HT1080 (cell line): ENCODE results near the gene VEGFB. TPM values are rescaled to one million over a fixed set of nuclear protein-coding genes. Genes with fewer than 3 reads are reported as not detected.
A peak's percentile ranks its signal among the peaks of the same experiment; 100 is the strongest.

Experiments
- DNase-seq: peaks from one replicate; pipeline ENCODE4 v3.0.0-alpha.2; 2015; ENCODE audit warnings: low read depth
- total RNA-seq: library from RNA; depleted of rRNA; stranded (reverse); fragments of >200 nt; shearing (Covaris generic); gene quantifications from 2 replicates; pipeline ENCODE4 v1.2.3, GENCODE V29; 2014

The VEGFB gene
- total RNA-seq, 1 experiment from 2014 or later: 71.0 TPM

DNA sequence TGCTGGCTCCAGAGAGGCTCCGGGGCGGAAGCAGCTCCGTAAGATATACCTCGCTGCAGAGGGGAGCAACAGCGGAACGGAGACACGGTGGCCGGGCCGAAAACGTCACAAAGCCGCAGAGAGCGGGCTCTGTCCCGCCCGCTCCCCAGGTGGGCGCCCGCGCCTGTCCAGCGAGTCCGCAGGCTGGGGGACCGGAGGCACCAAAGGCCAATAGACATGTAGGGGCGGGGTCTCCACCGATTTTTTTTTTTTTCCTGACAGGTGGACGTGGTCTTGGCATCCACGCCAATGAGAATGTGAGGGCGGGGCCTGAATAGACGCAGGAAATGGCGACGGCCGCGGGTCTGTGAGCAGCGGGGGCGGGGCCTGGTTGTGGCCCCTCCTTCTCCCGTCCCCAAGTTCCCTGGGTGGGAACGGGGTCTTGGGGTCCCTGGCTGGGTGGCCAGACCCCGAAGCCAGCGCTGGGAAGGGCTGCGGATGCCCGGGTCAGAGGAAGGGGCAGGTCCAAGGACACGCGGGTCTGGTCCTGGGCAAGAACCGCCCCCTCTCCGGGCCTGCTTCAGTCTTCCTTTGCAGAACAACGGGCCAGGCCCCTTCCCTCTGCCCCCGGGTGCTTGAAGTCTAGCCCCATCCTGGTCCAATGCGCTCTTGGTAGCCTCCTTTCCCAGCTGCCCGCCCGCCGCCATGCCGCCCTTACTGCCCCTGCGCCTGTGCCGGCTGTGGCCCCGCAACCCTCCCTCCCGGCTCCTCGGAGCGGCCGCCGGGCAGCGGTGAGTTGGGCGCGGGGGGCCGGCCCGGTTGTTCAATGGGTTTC, 4.0 kb upstream of the VEGFB start, which contains the start of gene DNAJC4:
Gene DNAJC4, plus strand, starts transcription at position 378 of the 814 bp plus-strand sequence. Its CDS starts 307 bp downstream, at position 685.
- DNase-seq: peak; percentile 90

DNA sequence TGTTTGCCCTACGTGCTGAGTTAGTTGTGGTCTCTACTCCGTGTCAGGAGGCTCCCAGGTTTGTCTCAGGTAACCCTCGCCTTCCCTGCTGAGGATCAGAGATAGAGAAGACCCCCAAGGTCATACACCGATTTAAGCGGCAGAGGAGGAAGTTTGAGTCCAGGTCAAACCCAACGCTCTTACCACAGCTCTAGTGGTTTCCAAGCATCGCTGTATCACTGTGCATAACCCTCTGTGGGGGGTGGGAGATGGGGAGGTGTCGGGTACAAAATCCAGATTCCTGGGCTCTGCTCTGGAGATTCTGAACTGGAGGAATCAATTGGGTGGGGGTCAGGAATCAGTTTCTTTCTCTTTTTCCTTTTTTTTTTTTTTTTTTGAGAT, 3.4 kb upstream of the VEGFB start:
- no peak for DNase-seq

DNA sequence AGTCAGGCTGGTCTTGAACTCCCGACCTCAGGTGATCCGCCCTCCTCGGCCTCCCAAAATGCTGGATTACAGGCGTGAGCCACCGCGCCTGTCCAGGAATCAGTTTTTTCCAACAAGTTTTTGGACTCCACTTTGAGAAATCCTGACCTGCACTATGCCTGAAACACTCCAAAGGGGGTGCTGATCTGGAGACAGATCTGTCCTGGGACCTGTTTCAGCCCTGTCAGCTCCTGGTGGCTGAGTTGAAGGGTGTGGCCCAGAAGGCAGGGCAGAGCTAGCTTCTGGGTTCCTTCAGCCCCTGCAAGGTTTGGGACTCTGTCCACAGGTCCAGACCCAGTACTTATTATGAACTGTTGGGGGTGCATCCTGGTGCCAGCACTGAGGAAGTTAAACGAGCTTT, 2.8 kb upstream of the VEGFB start:
- no peak for DNase-seq

DNA sequence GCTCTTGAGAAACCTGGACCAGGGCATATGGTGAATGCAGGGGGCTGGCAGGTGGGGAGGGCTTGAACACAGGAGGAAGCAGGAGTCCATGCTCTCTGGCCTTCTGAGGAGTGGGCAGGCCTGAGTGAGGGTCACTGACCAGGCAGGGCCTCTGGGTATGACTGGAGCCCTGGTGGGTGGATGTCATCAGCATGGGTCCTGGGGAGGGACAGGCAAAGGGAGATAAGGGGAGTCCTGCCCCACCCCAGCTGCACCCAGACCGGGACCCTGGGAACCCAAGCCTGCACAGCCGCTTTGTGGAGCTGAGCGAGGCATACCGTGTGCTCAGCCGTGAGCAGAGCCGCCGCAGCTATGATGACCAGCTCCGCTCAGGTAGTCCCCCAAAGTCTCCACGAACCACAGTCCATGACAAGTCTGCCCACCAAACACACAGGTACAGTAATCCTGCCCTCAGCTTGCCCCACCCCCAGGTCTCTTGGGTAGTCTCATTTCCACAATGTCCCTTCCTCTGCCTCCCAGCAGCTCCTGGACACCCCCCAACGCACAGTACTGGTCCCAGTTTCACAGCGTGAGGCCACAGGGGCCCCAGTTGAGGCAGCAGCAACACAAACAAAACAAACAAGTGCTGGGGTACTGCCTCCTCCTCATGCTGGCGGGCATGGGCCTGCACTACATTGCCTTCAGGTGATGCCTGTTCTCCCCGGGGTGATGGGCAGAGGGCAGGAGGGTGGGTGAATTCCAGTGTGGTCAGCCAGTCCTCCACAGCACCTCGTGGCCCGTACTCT, 2.0 kb upstream of the VEGFB start:
- DNase-seq: no peak

DNA sequence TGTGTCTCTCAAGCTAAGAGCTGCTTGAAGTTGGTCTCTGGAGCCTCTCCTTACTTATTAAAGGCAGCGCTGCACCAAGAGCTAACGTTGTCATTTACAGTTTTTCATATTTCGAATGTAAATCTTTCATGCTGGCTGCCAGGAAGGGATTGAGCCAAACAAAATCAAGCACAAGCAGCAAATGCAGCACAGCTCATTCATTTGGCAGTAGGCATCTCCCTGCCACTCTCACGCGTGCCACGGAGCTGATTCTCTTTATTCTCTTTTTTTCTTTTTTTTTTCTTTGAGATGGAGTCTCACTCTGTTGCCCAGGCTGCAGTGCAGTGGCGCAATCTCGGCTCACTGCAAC, 1.4 kb upstream of the VEGFB start:
- DNase-seq: no peak

DNA sequence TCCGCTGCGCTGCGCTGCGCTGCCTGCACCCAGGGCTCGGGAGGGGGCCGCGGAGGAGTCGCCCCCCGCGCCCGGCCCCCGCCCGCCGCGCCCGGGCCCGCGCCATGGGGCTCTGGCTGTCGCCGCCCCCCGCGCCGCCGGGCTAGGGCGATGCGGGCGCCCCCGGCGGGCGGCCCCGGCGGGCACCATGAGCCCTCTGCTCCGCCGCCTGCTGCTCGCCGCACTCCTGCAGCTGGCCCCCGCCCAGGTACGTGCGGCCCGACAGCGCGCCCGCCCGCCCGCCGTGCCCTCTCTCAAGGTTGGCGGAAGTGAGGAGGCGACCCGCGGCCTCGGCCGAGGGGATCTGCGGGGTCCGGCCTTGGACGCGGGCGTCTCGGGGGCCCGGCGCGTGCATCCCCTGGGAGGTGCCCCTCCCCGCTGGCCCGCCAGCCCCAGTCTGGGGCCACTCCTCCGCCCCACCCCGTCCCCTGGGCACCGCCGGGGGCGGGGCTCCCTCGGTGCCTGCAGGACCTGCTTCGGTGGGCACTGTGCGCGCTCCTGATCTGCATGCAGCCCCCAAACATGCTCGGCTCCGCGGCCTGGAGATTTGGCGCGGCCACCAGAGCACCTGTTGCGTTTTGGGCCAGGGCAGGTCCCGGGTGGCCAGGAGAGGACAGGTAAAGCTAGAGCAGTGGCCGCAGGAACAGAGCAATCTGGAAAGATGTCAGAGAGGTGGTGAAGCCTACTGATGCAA, 429 bp downstream of the VEGFB start:
- DNase-seq: no peak

DNA sequence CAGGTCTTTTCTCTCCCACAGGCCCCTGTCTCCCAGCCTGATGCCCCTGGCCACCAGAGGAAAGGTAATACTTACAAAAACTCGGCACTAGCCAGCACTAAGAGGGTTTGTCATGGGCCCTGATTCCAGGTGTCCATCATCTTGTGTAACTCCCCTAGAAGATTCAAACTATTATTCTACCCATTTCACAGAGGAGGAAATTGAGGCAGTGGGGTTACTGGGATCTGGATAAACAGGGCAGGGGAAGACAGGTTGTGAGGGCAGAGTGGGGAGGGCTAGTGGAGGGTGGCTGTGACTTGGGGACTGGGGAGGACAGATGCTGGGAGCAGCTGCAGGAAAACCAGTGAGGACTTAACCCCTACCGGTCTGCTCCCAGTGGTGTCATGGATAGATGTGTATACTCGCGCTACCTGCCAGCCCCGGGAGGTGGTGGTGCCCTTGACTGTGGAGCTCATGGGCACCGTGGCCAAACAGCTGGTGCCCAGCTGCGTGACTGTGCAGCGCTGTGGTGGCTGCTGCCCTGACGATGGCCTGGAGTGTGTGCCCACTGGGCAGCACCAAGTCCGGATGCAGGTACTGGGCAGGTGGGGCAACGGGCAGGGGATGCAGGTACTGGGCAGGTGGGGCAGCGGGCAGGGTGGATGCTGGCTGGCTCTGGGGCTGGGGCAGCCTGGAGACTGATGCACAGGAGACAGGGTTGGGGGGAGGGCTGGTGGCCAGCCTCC, 1.2 kb downstream of the VEGFB start:
- no peak for DNase-seq

DNA sequence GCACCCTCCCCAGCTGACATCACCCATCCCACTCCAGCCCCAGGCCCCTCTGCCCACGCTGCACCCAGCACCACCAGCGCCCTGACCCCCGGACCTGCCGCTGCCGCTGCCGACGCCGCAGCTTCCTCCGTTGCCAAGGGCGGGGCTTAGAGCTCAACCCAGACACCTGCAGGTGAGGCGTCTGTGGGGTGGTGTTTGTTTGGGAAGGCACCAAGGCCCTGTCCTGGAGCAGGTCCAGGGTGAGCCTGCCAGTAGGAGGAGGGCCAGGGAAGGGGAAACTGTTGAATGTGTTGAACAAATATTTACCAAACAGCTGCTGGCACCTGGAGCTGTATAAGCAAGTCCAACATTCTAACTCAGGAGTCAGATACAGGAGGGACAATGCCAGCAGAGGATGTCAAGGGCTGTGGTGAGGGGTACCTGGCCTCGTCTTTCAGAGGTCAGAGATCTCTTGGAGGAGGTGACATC, 3.1 kb downstream of the VEGFB start:
- DNase-seq: no peak

DNA sequence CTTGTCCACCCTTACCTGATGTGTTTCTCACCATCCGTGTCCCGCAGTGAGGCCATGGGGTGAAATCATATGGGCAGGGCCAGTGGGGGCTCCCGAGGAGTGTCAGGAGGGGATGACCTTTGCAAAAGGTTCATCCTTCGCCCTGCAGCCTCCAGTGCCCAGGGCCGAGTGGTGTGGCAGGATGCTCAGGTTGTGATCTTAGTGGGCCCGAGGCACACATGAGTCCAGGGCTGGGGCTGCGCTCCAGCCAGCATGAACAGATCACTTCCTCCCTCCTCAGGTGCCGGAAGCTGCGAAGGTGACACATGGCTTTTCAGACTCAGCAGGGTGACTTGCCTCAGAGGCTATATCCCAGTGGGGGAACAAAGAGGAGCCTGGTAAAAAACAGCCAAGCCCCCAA, 3.7 kb downstream of the VEGFB start:
- no peak for DNase-seq

DNA sequence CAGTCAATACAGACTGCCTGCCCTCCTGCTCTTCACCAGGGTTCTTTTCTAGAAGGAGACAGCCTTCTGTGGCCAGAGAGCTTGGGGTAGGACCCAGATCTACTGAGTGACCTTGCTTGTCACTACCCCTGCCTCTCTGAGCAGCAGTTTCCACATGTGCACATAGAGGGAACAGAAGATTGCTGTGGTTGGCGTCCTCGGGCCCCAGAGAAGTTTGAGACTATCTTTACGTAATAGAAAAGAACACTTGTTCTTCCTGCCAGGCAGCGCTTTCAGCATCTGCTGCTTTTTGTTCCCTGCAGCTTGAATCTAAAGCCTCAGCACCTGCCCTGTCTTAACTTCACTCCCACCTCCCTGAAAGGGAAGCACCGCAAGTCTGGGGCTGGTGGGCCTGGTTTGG, 4.6 kb downstream of the VEGFB start:
- DNase-seq: no peak

DNA sequence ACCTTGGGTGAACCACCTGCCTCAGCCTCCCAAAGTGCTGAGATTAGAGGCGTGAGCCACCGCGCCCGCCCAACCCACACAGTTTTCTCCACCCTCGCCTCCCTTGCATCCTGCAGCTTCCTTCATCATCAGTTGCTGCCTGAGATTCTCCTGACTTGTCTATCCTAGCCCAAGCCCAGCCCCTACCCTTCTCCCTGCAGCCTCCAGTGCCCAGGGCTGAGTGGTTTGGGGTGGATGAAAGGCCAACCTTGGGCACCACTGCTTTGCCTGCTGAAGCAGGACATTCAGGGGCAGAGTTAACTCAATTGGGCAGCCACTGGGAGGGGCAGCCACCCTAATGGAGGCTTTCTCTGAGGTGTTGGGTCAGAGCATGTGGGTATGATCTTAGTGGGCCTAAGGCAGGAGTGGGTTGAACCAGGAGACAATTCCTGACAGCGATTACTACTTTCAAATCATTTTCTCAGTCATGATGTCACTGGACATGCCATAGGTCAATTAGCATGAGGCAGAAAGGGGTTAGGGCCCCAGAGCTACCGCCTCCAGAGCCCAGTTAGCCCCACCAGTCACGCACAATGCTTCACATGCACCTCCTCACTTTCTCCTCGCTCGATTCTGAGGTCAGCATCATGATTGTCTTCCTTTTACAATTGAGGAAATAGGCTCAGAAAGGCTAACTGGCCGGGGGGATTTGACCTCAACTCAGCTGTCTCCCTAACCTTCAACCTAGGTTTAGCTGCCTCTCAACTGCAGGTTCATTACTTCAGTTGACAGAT, 5.5 kb downstream of the VEGFB start:
- DNase-seq: no peak

DNA sequence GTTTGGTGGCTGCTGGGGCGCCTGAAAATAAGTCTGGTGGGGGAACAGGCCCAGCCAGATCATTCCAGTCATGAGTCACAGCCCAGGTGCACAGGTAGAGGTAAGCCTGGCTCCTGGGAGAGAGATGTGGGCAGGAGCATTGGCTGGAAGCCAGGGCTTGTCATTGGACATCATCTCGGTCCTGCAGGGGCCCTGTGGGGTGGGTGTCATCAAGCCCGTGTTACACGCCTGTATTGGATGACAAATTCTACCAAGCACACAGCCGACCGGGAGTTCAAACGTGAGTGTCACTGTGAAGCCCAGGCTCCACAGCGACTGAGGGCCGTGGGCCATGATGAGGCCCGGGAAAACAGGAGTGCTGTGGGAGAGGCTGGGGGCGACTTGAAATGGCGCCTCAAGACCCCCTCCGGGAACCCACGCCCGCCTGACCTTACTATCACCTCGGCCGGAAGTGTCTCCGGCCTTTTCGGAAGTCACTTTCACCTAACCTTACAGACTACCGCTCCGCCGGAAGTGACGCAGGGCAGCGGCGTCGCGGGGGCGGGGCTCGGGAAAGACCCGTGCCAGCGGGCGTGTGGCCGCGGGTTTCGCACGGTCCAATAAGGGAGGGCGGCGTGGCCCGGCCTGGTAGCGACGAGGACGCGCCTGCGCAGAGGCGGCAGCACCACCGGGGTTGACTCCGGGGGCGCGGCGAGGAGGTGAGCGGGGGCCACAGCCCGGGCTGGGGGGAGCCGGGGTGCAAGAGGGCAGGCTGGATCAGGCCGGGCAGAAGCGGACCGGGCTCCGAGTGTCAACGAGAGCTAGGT, 6.3 kb downstream of the VEGFB start, which contains the start of gene FKBP2:
Gene FKBP2, plus strand, starts transcription at position 661 of the 806 bp plus-strand sequence. CDS start 1,293 bp downstream, outside the sequence.
- DNase-seq: peak; percentile 95

DNA sequence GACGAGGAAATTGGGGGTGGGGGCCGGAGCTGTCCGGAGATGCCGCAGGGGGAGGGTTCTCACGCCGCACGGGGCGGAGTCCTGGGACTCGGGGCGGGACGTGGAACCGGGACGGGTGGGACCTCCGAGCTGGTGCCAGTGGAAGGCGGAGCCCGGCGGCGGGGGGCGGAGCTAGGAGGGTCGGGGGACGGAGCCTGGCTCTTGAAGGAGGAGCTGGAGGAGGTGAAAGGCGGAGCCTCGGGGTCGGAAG, 6.8 kb downstream of the VEGFB start:
- no peak for DNase-seq

DNA sequence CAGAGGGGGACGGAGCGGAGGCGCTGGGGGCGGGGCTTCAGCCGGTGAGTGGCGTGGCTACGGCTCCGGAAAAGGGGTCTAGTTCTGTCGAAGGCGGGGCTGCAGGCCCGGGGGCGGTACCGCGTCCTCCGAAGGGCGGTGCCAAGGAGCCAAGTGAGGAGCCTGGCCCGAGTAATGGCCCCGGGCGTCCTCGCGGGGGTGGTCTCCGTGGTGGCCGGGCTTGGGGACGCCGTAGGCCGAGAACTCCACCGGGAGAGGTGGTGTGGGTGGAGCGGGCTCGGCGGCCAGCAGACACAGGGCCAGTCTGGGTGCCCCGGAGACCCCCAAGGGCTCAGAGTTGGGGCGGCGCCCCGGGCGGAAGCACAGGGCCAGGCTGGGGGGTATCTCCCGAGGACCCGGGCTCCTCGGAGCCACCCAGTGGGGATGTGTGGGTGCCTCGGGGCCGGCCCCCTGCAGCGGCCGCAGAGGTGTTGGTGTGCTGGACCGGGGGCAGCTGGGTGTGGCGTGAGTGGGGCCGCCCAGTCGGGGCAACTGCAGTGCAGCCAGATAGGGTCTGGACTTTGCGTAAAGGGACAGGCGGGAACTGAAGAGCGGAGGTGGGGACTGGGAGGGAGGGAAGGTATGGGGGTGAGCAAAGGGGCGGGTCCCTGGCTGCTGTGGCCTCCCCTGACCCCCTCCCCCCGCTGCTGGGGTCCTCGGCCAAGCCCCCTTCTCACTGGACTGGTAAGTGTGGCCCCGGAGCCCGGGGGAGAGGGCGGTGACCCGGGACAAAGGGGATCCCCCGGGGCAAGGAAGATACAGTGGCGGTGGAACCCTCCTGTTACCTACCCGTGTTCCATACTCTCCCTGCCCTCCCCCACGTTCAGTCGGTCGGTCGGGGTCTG, 7.3 kb downstream of the VEGFB start:
- peak; percentile 98 for DNase-seq

DNA sequence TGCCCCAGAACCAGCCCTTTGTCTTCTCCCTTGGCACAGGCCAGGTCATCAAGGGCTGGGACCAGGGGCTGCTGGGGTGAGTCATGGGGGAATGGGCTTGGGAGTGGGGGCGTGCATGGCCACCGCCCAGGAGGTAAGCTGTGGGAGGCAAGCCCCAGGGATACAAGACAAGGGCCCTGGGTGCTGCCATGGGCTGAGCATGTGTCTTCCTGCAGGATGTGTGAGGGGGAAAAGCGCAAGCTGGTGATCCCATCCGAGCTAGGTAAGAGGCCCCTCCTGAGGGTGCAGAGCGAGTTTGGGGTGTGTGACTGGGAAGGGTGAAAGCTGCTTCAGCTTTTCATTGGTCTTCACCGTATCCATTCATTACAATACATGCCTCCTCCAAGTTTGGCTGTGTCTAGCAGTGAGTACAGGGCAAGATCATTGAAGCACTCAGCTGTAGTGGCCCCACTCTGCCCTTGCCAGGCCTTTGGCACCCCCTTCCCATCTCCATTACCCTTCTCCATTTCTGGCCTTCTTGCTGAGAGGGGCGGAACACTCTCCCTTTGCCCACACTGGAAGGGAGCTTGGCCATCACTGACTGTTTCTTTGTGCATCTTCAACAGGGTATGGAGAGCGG, 9.0 kb downstream of the VEGFB start:
- no peak for DNase-seq

DNA sequence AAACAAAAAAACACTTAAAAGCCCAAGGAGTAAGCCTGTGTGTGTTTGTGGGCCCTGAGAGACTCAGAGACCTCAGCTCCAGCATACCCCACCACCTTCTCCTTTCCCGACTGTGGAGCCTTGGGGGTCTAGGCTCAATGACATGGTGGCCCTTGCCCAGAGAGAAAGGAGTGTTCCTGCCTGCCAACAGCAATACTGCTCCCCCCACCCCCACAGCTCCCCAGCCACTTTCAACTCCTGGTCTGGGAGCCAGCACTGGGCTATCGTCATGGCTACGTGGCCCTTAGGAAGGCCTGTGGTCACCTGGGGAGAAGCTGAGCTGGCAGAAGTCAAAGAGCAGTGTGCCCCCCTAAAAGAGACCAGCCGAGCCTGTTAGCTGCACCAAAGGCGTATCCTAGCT, 9.7 kb downstream of the VEGFB start:
- DNase-seq: no peak

DNA sequence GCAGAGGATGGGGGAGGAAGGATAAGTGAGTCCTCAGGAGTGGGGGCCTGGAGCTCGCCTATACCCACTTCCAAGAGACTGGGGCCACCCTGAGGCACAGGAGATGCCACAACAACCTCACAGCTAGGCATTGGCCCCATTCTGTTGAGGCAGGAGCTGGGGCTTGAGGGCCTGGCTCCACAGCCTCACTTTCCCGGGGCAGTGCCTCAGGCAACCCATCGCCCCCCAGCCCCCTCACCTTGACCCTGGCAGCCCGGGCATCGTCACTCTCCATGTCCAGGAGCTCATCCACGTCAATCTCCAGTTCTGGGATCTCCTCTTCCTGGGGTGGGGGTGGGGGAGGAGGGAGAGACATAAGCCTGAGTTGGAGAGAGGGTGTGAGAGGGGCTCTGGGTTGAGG, 10.6 kb downstream of the VEGFB start:
- no peak for DNase-seq

DNA sequence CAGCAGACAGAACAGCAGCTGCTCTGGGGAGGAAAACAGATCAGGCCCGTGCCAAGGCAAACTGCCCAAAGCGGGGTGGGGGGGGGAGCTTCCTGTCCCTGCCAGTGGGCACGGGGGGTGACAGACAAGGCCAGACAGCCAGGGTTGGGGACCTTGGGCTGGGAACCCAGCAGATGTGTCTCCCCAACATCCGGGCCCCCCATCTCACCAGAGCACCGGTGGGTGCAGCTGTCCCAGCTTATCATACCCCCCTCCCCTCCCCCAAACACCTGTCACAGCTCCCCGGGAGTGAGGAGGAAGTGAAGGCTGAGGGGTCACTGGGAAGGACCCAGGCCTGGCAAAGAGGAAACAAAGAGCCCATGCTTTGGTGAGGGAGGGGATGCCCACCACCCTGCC, 11.0 kb downstream of the VEGFB start:
- DNase-seq: no peak
